ENCODE results near the gene ABLIM3.
"Not testable (repeated sequence)": the region's sequence is repeated elsewhere in the genome, so short reads cannot be mapped to it uniquely, and the experiment has no call there.

ABLIM3 gene

GRCh38 chr5:149160291-149160787 is 19.0 kb downstream of the ABLIM3 start:
- DNase-seq: no peak

- no peak for DNase-seq
These were observed 19.9 kb downstream of the ABLIM3 start for GRCh38 chr5:149161026-149161687.

GRCh38 chr5:149161850-149162249 is 20.6 kb downstream of the ABLIM3 start:
- no peak for DNase-seq

- DNase-seq: no peak
These were observed 21.2 kb downstream of the ABLIM3 start for GRCh38 chr5:149162401-149163084.

- no peak for DNase-seq
These were observed 23.4 kb downstream of the ABLIM3 start for GRCh38 chr5:149164731-149165130.

- DNase-seq: no peak
These were observed 24.8 kb downstream of the ABLIM3 start for GRCh38 chr5:149166128-149166527.

GRCh38 chr5:149166591-149167100 is 25.4 kb downstream of the ABLIM3 start:
- DNase-seq: no peak

GRCh38 chr5:149168276-149168906 is 27.1 kb downstream of the ABLIM3 start:
- DNase-seq: no peak

- no peak for DNase-seq
These were observed 29.0 kb downstream of the ABLIM3 start for GRCh38 chr5:149170299-149170698.

GRCh38 chr5:149172261-149172660 is 31.0 kb downstream of the ABLIM3 start:
- DNase-seq: no peak

- DNase-seq: no peak
These were observed 31.6 kb downstream of the ABLIM3 start for GRCh38 chr5:149172709-149173505.

GRCh38 chr5:149174847-149175234 is 33.5 kb downstream of the ABLIM3 start:
- DNase-seq: no peak

GRCh38 chr5:149175346-149176105 is 34.2 kb downstream of the ABLIM3 start:
- no peak for DNase-seq

- no peak for DNase-seq
These were observed 36.1 kb downstream of the ABLIM3 start for GRCh38 chr5:149177339-149177843.

GRCh38 chr5:149177911-149178565 is 36.7 kb downstream of the ABLIM3 start:
- DNase-seq: no peak

- DNase-seq: no peak
These were observed 40.4 kb downstream of the ABLIM3 start for GRCh38 chr5:149181732-149182131.

GRCh38 chr5:149182241-149182640 is 40.9 kb downstream of the ABLIM3 start:
- no peak for DNase-seq

GRCh38 chr5:149185067-149185466 is 43.8 kb downstream of the ABLIM3 start:
- no peak for DNase-seq

GRCh38 chr5:149186506-149186905 is 45.2 kb downstream of the ABLIM3 start:
- DNase-seq: no peak

- not testable (repeated sequence) for DNase-seq
These were observed 46.3 kb downstream of the ABLIM3 start for GRCh38 chr5:149187617-149188016.

GRCh38 chr5:149188383-149188782 is 47.1 kb downstream of the ABLIM3 start:
- DNase-seq: no peak
